HUES64 (cell line): ENCODE measurements around the gene RBBP5.

Source experiments
- H3K27ac ChIP-seq: 2 replicates; pipeline ENCODE4 v1.7.0; 2013; ENCODE audit warnings: low read depth, low read length, inconsistent platforms
- H3K27me3 ChIP-seq: 2 replicates; pipeline ENCODE4 v1.6.1; 2013; ENCODE audit warnings: mild to moderate bottlenecking, low read length; ENCODE audit not compliant: insufficient read depth
- H3K36me3 ChIP-seq: 2 replicates; pipeline ENCODE4 v1.6.1; 2013; ENCODE audit warnings: mild to moderate bottlenecking, low read length; ENCODE audit not compliant: insufficient read depth
- H3K4me1 ChIP-seq: 2 replicates; pipeline ENCODE4 v1.6.1; 2013; ENCODE audit warnings: mild to moderate bottlenecking, low read length, moderate library complexity; ENCODE audit not compliant: insufficient read depth
- H3K4me3 ChIP-seq: 2 replicates; pipeline ENCODE4 v1.5.1; 2013; ENCODE audit warnings: mild to moderate bottlenecking, low read length, moderate library complexity
- H3K9ac ChIP-seq: 2 replicates; pipeline ENCODE4 v1.6.1; 2013; ENCODE audit warnings: mild to moderate bottlenecking, low read depth, low read length
- H3K9me3 ChIP-seq: 2 replicates; pipeline ENCODE4 v1.6.1; 2013; ENCODE audit warnings: low read depth, low read length; ENCODE audit not compliant: insufficient read depth
- WGBS: fragments of 150-250, 120-280 bp; methylation state at CpG from one replicate; pipeline ENCODE4 v1.1.7; 2013; ENCODE audit warnings: missing lambda C conversion rate; 5-methylcytosine and 5-hydroxymethylcytosine counted together

RBBP5 gene

GRCh38 chr1:205042911-205043806, 78.6 kb downstream of the RBBP5 start, which contains the start of gene CNTN2:
Gene CNTN2, plus strand, starts transcription at chr1:205043212. Its CDS starts 9,974 bp downstream, at chr1:205053186.
- H3K4me1 ChIP-seq, result peaks cover 25% of the 10 kb centered on the region
- H3K4me3 ChIP-seq, result peak within 1 kb of the TSS; percentile 47
- no peak within 1 kb of the TSS for H3K27ac ChIP-seq
- 12% methylated on average over 53 of the region's 53 CpGs for WGBS
- no peak within 1 kb of the TSS for H3K9ac ChIP-seq
- no peaks in the 10 kb centered on the region for H3K9me3 ChIP-seq
- no peaks in the 10 kb centered on the region for H3K36me3 ChIP-seq
- peaks cover 58% of the 10 kb centered on the region for H3K27me3 ChIP-seq

GRCh38 chr1:205041998-205042910, 79.5 kb downstream of the RBBP5 start:
- peak overlapping the region; percentile 30; the same call in 1 of the 2 replicates for H3K4me3 ChIP-seq

GRCh38 chr1:205041001-205041715, 80.6 kb downstream of the RBBP5 start:
- H3K27ac ChIP-seq, result no peak overlapping the region
- H3K4me1 ChIP-seq, result peaks cover 25% of the 10 kb centered on the region
- no peaks in the 10 kb centered on the region for H3K36me3 ChIP-seq
- no peak overlapping the region for H3K9ac ChIP-seq
- H3K9me3 ChIP-seq, result no peaks in the 10 kb centered on the region
- peaks cover 58% of the 10 kb centered on the region for H3K27me3 ChIP-seq
- H3K4me3 ChIP-seq, result no peak overlapping the region
- 79% methylated on average over 4 of the region's 4 CpGs for WGBS

More at GRCh38 chr1:205041998-205042910, 79.5 kb downstream of the RBBP5 start:
- H3K4me1 ChIP-seq, result peaks cover 25% of the 10 kb centered on the region
- no peak overlapping the region for H3K9ac ChIP-seq
- WGBS, result 77% methylated on average over 15 of the region's 16 CpGs
- H3K9me3 ChIP-seq, result no peaks in the 10 kb centered on the region
- H3K27ac ChIP-seq, result no peak overlapping the region
- no peaks in the 10 kb centered on the region for H3K36me3 ChIP-seq
- H3K27me3 ChIP-seq, result peaks cover 58% of the 10 kb centered on the region

GRCh38 chr1:205038132-205038786, 83.5 kb downstream of the RBBP5 start:
- H3K27me3 ChIP-seq, result peaks cover 31% of the 10 kb centered on the region
- H3K4me3 ChIP-seq, result no peak overlapping the region
- H3K4me1 ChIP-seq, result 0 out of 2 replicates have a peak, but pooled peaks cover 2% of the 10 kb centered on the region
- H3K36me3 ChIP-seq, result no peaks in the 10 kb centered on the region
- H3K27ac ChIP-seq, result no peak overlapping the region
- WGBS, result 84% methylated on average over 6 of the region's 6 CpGs
- no peak overlapping the region for H3K9ac ChIP-seq
- H3K9me3 ChIP-seq, result no peaks in the 10 kb centered on the region

GRCh38 chr1:205037539-205037938, 84.2 kb downstream of the RBBP5 start:
- no peaks in the 10 kb centered on the region for H3K9me3 ChIP-seq
- no peak overlapping the region for H3K4me3 ChIP-seq
- H3K27ac ChIP-seq, result no peak overlapping the region
- no peak overlapping the region for H3K9ac ChIP-seq
- H3K36me3 ChIP-seq, result no peaks in the 10 kb centered on the region
- WGBS, result 92% methylated on average over 9 of the region's 9 CpGs
- peaks cover 25% of the 10 kb centered on the region for H3K27me3 ChIP-seq
- H3K4me1 ChIP-seq, result no peaks in the 10 kb centered on the region
